Ishikawa (cell line): ENCODE data around the gene PXDC1.

ENCODE experiments used
- MAX ChIP-seq: IDR thresholded peaks from 2 replicates; pipeline ENCODE4 v1.6.1; 2012
- REST ChIP-seq: IDR thresholded peaks from 2 replicates; pipeline ENCODE4 v1.6.1; 2012; ENCODE audit warnings: low read depth, mild to moderate bottlenecking
- TAF1 ChIP-seq: IDR thresholded peaks from 2 replicates; pipeline ENCODE4 v1.6.1; 2012; ENCODE audit warnings: low read depth, mild to moderate bottlenecking
- TEAD4 ChIP-seq: IDR thresholded peaks from 2 replicates; pipeline ENCODE4 v1.6.1; 2012
- ZBTB7A ChIP-seq: IDR thresholded peaks from 2 replicates; pipeline ENCODE4 v1.6.1; 2012; ENCODE audit warnings: low read depth

- TF ChIP-seq REST (no peak), TAF1 (no peak), ZBTB7A (no peak), TEAD4 (no peak), MAX (no peak)
These were observed 10.0 kb downstream of the PXDC1 start for GRCh38 chr6:3741477-3741871.
